DMS 273 (cell line): ENCODE results near the gene PAWR.
"Not testable (repeated sequence)": the region's sequence is repeated elsewhere in the genome, so short reads cannot be mapped to it uniquely, and the experiment has no call there.

Source experiments
- DNase-seq: peaks from one replicate; lab custom pipeline; 2025; ENCODE audit not compliant: unreplicated experiment; lab: John Stamatoyannopoulos, UW

PAWR gene

GRCh38 chr12:79596719-79597350 lies 93.9 kb downstream of the PAWR start:
- DNase-seq, result no peak

GRCh38 chr12:79595273-79595672 lies 95.5 kb downstream of the PAWR start:
- DNase-seq, result no peak

GRCh38 chr12:79592865-79593264 lies 97.9 kb downstream of the PAWR start:
- DNase-seq, result no peak

- no peak for DNase-seq
Observed at GRCh38 chr12:79591988-79592387, 98.8 kb downstream of the PAWR start.

- DNase-seq, result no peak
Observed at GRCh38 chr12:79590751-79591150, 100.0 kb downstream of the PAWR start.

GRCh38 chr12:79587368-79587767 lies 103.4 kb downstream of the PAWR start:
- no peak for DNase-seq

GRCh38 chr12:79585147-79585546 lies 105.6 kb downstream of the PAWR start:
- DNase-seq, result no peak

GRCh38 chr12:79573820-79574219 lies 116.9 kb downstream of the PAWR start:
- no peak for DNase-seq

GRCh38 chr12:79569679-79570078 lies 121.1 kb downstream of the PAWR start:
- no peak for DNase-seq

- no peak for DNase-seq
Observed at GRCh38 chr12:79567175-79567563, 123.6 kb downstream of the PAWR start.

- no peak for DNase-seq
Observed at GRCh38 chr12:79566452-79567174, 124.2 kb downstream of the PAWR start.

GRCh38 chr12:79564727-79565350 lies 125.9 kb downstream of the PAWR start:
- not testable (repeated sequence) for DNase-seq

- DNase-seq, result no peak
Observed at GRCh38 chr12:79563021-79563740, 127.6 kb downstream of the PAWR start.

- DNase-seq, result no peak
Observed at GRCh38 chr12:79561401-79562132, 129.2 kb downstream of the PAWR start.

GRCh38 chr12:79560225-79560889 lies 130.4 kb downstream of the PAWR start:
- no peak for DNase-seq

GRCh38 chr12:79559591-79559990 lies 131.2 kb downstream of the PAWR start:
- DNase-seq, result no peak

- no peak for DNase-seq
Observed at GRCh38 chr12:79558924-79559469, 131.8 kb downstream of the PAWR start.

- no peak for DNase-seq
Observed at GRCh38 chr12:79557690-79558315, 133.0 kb downstream of the PAWR start.

- DNase-seq, result peak; percentile 16
Observed at GRCh38 chr12:79555028-79555925, 135.5 kb downstream of the PAWR start.
